ENCODE data around the gene PTPRN2.

The PTPRN2 gene

GRCh38 chr7:157690833-157691585 lies 896.6 kb downstream of the PTPRN2 start:
- no peak for DNase-seq

- no peak for DNase-seq
Measured at GRCh38 chr7:157690058-157690832, 897.4 kb downstream of the PTPRN2 start.

DNA sequence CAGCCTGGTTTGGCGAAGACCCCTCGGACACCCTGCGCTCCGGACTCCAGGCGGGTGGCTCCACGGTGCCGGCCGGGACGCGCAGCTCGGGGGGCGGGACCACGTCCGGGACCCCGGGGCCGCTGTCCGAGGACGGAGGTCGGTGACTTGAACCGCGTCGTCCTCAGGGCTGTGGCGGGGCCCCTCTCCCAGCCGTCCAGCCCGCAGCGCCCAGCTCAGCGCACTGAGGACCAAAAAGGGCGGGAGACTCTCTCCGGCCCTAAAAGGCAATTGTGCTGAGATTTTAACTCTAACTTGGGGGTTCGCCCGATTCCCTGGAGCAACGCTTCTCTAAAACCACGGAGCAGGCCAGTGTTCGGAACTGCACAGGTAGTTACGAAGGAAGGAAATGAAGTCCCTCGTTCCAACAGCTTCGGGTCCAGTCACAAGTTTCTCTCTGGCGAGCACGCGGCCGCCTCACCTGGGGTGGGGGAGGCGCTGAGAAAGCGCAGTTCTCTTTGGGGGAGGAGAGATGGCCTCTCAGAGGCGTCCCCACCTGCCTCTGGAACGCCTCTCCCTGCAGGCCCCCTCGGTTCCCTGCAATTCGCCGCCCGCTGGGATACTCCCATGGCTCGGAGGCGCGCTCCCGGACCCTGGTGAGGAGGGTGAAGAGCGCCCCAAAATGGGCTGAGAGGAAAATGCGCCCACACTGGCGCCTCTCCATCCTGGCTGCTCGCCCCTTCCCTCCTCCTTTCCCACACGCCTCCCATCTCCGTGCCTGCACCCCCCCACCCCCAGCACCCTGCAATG lies 898.2 kb downstream of the PTPRN2 start:
- DNase-seq: no peak

GRCh38 chr7:157688533-157689268 lies 898.9 kb downstream of the PTPRN2 start:
- DNase-seq: no peak

DNA sequence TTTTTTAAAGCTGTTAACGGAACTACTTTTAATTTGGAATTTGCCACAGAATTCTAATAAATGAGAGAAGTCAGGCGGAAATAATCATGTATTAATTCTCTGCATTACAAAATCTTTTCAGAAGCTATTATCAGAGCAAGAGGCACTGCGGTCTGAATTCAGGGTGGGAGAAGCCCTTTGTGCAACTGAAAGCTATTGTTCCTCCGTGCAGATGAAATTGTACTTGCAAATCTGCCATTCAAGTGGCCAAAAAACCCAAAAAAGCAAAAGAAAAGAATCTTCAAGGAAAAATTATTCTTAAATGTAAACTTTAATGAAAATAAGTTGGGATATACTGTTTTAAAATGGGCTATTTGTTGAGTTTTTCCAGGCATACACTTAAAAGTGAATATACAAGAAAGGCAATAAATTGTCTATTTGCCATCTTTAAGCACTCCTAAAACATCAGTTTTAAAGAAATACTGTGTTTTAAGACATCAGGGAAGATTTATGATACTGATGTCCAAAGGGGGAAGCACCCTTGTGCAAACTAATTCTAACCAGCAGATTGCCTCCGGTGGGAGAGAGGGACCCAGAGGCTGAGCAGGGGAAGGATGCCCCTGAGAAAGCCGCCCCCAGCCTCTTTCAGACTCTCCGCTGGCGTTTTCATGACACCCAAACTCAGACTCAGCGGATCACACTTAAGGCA lies 899.6 kb downstream of the PTPRN2 start:
- no peak for DNase-seq

DNA sequence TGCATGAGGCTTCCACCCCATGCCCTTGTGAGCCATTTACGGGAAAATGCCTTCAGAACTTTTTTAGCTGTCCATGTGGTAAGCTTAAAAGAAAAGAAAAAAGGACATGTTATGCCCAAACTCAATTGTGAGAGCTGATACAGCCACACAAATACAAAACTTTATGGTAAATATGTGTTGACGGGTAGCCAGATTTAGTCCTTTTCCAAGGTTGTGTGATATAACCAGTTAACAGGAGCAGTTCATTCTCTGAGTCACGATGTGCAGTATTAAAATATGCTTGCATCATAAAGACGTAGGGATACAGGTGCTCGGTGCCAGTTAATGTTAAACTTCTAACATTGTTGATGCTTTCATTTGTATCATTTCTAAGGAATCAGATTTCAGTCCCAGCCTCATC lies 900.5 kb downstream of the PTPRN2 start:
- no peak for DNase-seq

- DNase-seq: no peak
Measured at GRCh38 chr7:157686285-157686894, 901.2 kb downstream of the PTPRN2 start.

- DNase-seq: no peak
Measured at GRCh38 chr7:157685430-157686284, 902.0 kb downstream of the PTPRN2 start.

DNA sequence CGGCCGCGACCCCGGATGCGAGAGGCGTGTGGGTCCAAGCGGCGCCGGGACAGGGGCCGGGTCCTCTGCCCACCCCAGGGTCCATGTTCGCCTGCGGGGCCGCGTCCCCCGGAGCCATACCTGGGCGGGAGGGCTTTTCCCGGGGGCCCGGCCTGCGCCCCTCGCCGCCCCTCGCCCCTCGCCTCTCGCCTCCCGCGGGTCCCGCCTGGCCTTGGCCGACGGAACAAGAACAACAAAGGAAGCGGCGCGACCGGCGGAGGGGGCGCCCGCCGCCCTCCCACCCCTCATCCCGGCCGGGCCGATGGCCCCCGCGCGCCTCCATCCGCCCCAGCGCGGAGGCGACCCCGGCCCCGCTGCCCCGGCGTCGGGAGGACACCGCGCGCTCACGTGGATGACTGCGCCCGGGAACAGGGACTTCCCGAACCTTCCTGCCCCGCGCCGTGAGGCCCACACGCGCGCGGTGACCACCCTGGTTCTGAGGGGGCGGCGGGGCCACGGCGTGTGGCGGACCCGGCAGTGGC lies 902.7 kb downstream of the PTPRN2 start:
- DNase-seq: no peak

DNA sequence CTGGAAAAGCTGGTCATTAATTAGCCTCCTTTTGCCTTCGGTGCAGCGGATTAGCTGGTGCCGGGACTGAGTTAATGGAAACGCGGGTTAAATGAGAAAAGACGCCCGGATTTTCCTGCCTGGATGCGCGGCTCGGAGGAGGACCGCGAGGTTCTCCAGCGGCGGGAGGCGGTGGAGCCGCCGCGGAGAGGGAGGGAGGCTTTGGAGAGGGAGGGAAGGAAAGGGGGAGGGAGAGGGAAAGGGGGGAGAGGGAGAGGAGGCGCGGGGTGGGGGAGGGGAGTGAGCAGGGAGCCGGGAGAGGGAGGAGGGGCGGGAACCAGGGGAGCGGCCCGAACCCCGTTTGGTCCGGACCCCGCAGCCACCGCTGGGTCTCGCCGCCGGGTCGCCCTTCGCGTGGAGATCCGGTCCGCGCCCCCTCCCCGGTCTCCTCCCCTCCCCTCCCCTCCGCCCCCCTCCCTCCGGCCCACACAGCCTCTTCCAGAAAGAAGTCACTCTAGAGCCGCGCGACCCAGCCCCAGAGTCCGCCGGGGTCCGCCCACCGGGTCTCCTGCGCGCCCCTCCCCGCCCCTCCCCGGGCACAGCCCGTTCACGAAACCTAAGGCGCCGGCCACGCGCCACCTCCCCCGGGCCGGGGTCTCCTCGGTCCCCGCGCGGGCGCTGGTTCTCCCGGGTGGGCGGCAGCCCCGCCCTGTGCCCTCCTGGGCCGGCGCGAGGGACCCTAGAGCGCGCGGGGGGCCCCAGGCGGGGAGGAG lies 903.3 kb downstream of the PTPRN2 start:
- DNase-seq: no peak

- no peak for DNase-seq
Measured at GRCh38 chr7:157683747-157684156, 903.9 kb downstream of the PTPRN2 start.

GRCh38 chr7:157682946-157683746 lies 904.5 kb downstream of the PTPRN2 start:
- DNase-seq: no peak

GRCh38 chr7:157682064-157682945 lies 905.3 kb downstream of the PTPRN2 start:
- DNase-seq: no peak

DNA sequence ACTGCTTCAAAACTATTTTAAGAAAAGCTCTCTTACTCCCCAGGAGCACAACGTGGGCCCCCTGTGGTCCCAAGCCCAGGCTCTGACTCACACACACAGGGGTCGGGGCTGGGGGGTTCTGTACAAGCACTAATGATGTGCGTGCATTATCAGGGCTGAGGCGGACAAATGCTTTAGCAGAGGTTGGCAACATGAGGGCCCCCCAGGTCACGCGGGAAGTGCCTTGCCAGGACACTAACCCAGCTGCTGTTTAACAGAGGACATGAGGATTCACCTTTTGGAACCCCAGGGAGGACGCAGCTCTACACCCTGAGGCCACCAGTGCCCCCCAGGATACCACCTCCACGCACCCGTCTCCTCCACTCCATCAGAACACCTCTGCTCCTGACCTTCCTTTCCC lies 908.0 kb downstream of the PTPRN2 start:
- no peak for DNase-seq

DNA sequence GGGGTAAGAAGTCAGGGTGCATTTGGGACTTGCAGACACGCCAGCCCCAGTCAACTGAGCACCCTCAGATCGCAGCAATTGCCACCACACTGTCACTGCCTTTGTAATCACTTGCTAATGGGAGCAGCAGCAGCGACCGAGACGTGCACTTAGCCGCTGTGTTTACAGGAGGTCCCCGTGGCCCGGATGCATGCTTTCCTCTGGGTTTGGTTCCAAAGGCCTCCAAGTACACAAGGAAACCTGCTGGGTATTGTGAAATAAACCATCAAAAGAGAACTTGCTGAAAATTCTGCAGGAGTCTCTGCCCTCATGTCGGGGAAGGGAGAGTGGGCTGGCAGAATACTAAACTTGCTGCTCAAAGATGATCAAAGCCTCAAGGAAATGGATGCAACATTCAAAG lies 909.1 kb downstream of the PTPRN2 start:
- DNase-seq: peak; percentile 42 to 43

GRCh38 chr7:157676456-157677255 lies 911.0 kb downstream of the PTPRN2 start:
- DNase-seq: peak in 1 of 2 experiments; percentile 9

GRCh38 chr7:157676001-157676400 lies 911.6 kb downstream of the PTPRN2 start:
- no peak for DNase-seq

All from Kasumi-1 (cell line).